Endothelial cell of umbilical vein (primary cell): ENCODE measurements around the gene RMI2. TPM values are rescaled to one million over a fixed set of nuclear protein-coding genes. Genes with fewer than 3 reads are reported as not detected.

ENCODE experiments used
- BruUV-seq: library from RNA; stranded (reverse); fragments of 400-500 nt; replicated peaks from 2 replicates; lab custom pipeline; 2021; lab: Mats Ljungman, UMichigan
- CTCF ChIA-PET: fragments of 300-600, 350-600 bp; sonication (Branson Sonifier 250); formaldehyde crosslinking; loops from one replicate; lab custom pipeline; 2021; ENCODE audit warnings: antibody characterized with exemption, inconsistent platforms; lab: Charles Lee
- POLR2A ChIA-PET: fragments of 300-600, 350-600 bp; sonication (Branson Sonifier 250); formaldehyde crosslinking; loops from one replicate; lab custom pipeline; 2021; ENCODE audit warnings: antibody characterized with exemption, inconsistent platforms; lab: Charles Lee
- DNase-seq: peaks from one replicate; pipeline ENCODE4 v3.0.0-alpha.2; 2011; ENCODE audit warnings: low read depth, low spot score
- FAIRE-seq: peaks from 2 replicates; lab custom pipeline; 2011; peaks lifted over from hg19 to GRCh38; lab: Jason Lieb, UNC
- H2AFZ ChIP-seq: 2 replicates; pipeline ENCODE4 v1.6.0; 2012; ENCODE audit warnings: low read depth, low read length, control low read depth, inconsistent platforms
- H3K27ac ChIP-seq: 2 replicates; pipeline ENCODE4 v1.5.1; 2011; ENCODE audit warnings: low read depth, mild to moderate bottlenecking, control low read depth, low read length, moderate library complexity; ENCODE audit not compliant: insufficient read depth
- H3K27me3 ChIP-seq, 2 experiments: 2 replicates each; pipeline versions ENCODE4 v1.6.0 to v1.6.1; 2011; ENCODE audit warnings: low read length in 2 of 2, mixed read lengths in 1 of 2; ENCODE audit not compliant: control insufficient read depth in 2 of 2, insufficient read depth in 2 of 2
- H3K36me3 ChIP-seq, 2 experiments: 2 replicates in 1 of 2; 3 replicates in 1 of 2; pipeline ENCODE4 v1.5.1; 2011; ENCODE audit warnings: low read length in 2 of 2, mild to moderate bottlenecking in 1 of 2, moderate library complexity in 1 of 2; ENCODE audit not compliant: control insufficient read depth in 2 of 2, insufficient read depth in 2 of 2; ENCODE audit errors: extremely low read depth in 1 of 2
- H3K4me1 ChIP-seq: 3 replicates; pipeline ENCODE4 v1.5.1; 2011; ENCODE audit warnings: mild to moderate bottlenecking, low read length; ENCODE audit not compliant: control insufficient read depth, insufficient read depth; ENCODE audit errors: extremely low read depth
- H3K4me2 ChIP-seq: 2 replicates; pipeline ENCODE4 v1.6.1; 2011; ENCODE audit warnings: low read length, control low read depth, mixed read lengths; ENCODE audit not compliant: insufficient read depth
- H3K4me3 ChIP-seq, 3 experiments: fragments of 200-600 bp in 1 of 3; sonication (generic), shearing (Covaris generic) in 1 of 3; replicated peaks in 1 of 3; 2 replicates each; pipeline ENCODE4 v1.5.1; 2011 to 2016; ENCODE audit warnings: control low read depth in 3 of 3, low read length in 3 of 3, mild to moderate bottlenecking in 2 of 3, inconsistent platforms in 1 of 3, low read depth in 1 of 3, moderate library complexity in 1 of 3; ENCODE audit not compliant: insufficient read depth in 1 of 3
- H3K79me2 ChIP-seq: 2 replicates; pipeline ENCODE4 v1.6.0; 2012; ENCODE audit warnings: low read length, inconsistent platforms; ENCODE audit not compliant: control insufficient read depth, insufficient read depth
- H3K9ac ChIP-seq: replicated peaks from 2 replicates; pipeline ENCODE3; 2011; ENCODE audit warnings: low read length, control low read depth; ENCODE audit not compliant: insufficient read depth; ENCODE audit errors: extremely low read depth
- H3K9me1 ChIP-seq: replicated peaks from 3 replicates; pipeline ENCODE4 v1.6.0; 2011; ENCODE audit warnings: mild to moderate bottlenecking, low read length; ENCODE audit not compliant: control insufficient read depth, insufficient read depth; ENCODE audit errors: extremely low read depth
- H3K9me3 ChIP-seq: replicated peaks from 2 replicates; pipeline ENCODE4 v1.5.1; 2012; ENCODE audit warnings: low read length, inconsistent platforms; ENCODE audit not compliant: control insufficient read depth, insufficient read depth
- H4K20me1 ChIP-seq: replicated peaks from 2 replicates; pipeline ENCODE3; 2011; ENCODE audit warnings: mild to moderate bottlenecking, low read length; ENCODE audit not compliant: control insufficient read depth, insufficient read depth; ENCODE audit errors: extremely low read depth
- EZH2 ChIP-seq: IDR thresholded peaks from 2 replicates; pipeline ENCODE4 v1.6.1; 2012; ENCODE audit warnings: borderline replicate concordance, low read depth, mild to moderate bottlenecking, moderate library complexity, low read length, inconsistent platforms; ENCODE audit not compliant: severe bottlenecking
- GATA2 ChIP-seq: IDR thresholded peaks from 2 replicates; pipeline ENCODE4 v1.7.0; 2011; ENCODE audit warnings: low read depth, mild to moderate bottlenecking, moderate library complexity, mixed read lengths, low read length; ENCODE audit not compliant: insufficient read length, insufficient read depth
- JUN ChIP-seq: IDR thresholded peaks from 2 replicates; pipeline ENCODE4 v1.6.1; 2011; ENCODE audit warnings: borderline replicate concordance, low read depth; ENCODE audit not compliant: insufficient read length, insufficient read depth
- MAX ChIP-seq: IDR thresholded peaks from 2 replicates; pipeline ENCODE4 v1.6.1; 2011; ENCODE audit not compliant: insufficient read depth, insufficient read length
- MYC ChIP-seq: IDR thresholded peaks from one replicate; pipeline ENCODE4 v1.6.1; 2011; ENCODE audit warnings: mild to moderate bottlenecking, low read depth, low read length
- POLR2AphosphoS5 ChIP-seq: IDR thresholded peaks from 2 replicates; pipeline ENCODE4 v1.6.1; 2012; ENCODE audit warnings: low read depth, mild to moderate bottlenecking, control low read depth, low read length, moderate library complexity; ENCODE audit not compliant: insufficient read depth
- dilution Hi-C: fragments of 300-500 bp; cut with MboI; formaldehyde crosslinking; loops from one replicate; pipeline ENCODE4 v1.15.0; 2019; ENCODE audit warnings: low sequenced_read_pairs; ENCODE audit not compliant: extremely low pct_ligation_motif_present
- intact Hi-C: fragments of 100-400 bp; cut with micrococcal nuclease; formaldehyde crosslinking; loops from one replicate; pipeline ENCODE4 v1.10.0; 2022
- polyA plus RNA-seq, 4 experiments: library from polyadenylated mRNA; depleted of rRNA in 3 of 4; stranded (reverse) in 3 of 4; unstranded in 1 of 4; fragments of >200 nt; gene quantifications; 2 replicates each; pipeline versions ENCODE4 v1.2.1 to v1.2.3, GENCODE V29; 2011 to 2012; ENCODE audit warnings: missing spikeins in 1 of 4
- total RNA-seq: library from RNA; stranded (reverse); gene quantifications from 2 replicates; pipeline ENCODE4 v1.2.3, GENCODE V29; 2021

The RMI2 gene
- total and polyA plus RNA-seq, 2 donors (not counting 3 experiments of a cell fraction or from before 2014, with no cell fraction given): 5.3 to 7.7 TPM

DNA sequence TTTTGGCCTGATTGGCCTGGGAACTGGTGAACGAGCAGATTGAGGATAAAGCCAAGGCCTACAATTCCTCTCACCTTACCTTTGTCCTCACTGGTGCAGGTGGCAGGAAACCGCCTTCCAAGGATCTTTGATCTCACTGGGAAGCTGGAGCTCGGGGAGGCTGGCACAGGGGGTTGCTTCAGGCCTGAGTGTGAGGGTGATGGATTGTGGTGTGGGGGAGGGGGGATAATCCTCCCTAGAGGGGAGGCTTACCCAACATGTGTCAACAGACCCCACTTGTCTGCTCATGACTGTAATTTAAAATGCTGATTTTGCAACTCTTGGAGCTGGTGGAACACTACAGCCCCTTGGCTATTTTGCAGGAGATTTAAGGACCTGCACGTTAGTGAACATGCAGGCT lies 4.5 kb upstream of the RMI2 start:
- Histone ChIP-seq H3K4me1 (peaks cover under 1% of the 10 kb centered on the region), H3K9me3 (no peaks in the 10 kb centered on the region), H2AFZ (no peak overlapping the region), H3K4me2 (no peak overlapping the region), H3K4me3 (no peak overlapping the region), H3K36me3 (no peaks in the 10 kb centered on the region), H4K20me1 (no peaks in the 10 kb centered on the region), H3K27ac (no peak overlapping the region), H3K9ac (no peak overlapping the region), H3K79me2 (no peaks in the 10 kb centered on the region), H3K27me3 (peaks cover 0 to 2% of the 10 kb centered on the region in 2 experiments), H3K9me1 (no peaks in the 10 kb centered on the region)
- dilution Hi-C loops (no loop called here), intact Hi-C loops (no loop called here)
- FAIRE-seq (no peak), DNase-seq (no peak)
- CTCF ChIA-PET: interaction anchor here (1.0 to 1.7 kb wide), 3 partner anchors 10 to 377 kb away, joined by 3 to 4 read pairs (median 3); partner anchors contain the start of gene PRM3
- no TSS peak for BruUV-seq
- TF ChIP-seq POLR2AphosphoS5 (no peak), MYC (no peak), EZH2 (no peak)
- POLR2A ChIA-PET: no interaction called here

GRCh38 chr16:11341371-11341770 lies 3.9 kb upstream of the RMI2 start:
- no peaks in the 10 kb centered on the region for H3K9me1 ChIP-seq
- dilution Hi-C loops (no loop called here), intact Hi-C loops (no loop called here)
- H3K9ac ChIP-seq: no peak overlapping the region
- POLR2A ChIA-PET: no interaction called here
- H4K20me1 ChIP-seq: no peaks in the 10 kb centered on the region
- no peak overlapping the region for H3K4me2 ChIP-seq
- FAIRE-seq (no peak), DNase-seq (no peak)
- CTCF ChIA-PET: interaction anchor here (1.0 to 1.7 kb wide), 3 partner anchors 9 to 378 kb away, joined by 3 to 4 read pairs (median 3); partner anchors contain the start of gene PRM3
- H3K9me3 ChIP-seq: no peaks in the 10 kb centered on the region
- H2AFZ ChIP-seq: no peak overlapping the region
- H3K4me3 ChIP-seq: no peak overlapping the region
- no peaks in the 10 kb centered on the region for H3K79me2 ChIP-seq
- no peaks in the 10 kb centered on the region for H3K36me3 ChIP-seq
- H3K27me3 ChIP-seq: peaks cover 0 to 2% of the 10 kb centered on the region in 2 experiments
- no peak for TF ChIP-seq MAX
- no peak for TF ChIP-seq JUN
- no peak for TF ChIP-seq GATA2
- H3K27ac ChIP-seq: no peak overlapping the region
- BruUV-seq: no TSS peak
- peaks cover 5% of the 10 kb centered on the region for H3K4me1 ChIP-seq
